PC-3 (cell line): ENCODE results near the gene ARHGEF28. TPM values are rescaled to one million over a fixed set of nuclear protein-coding genes. Genes with fewer than 3 reads are reported as not detected.

Experiments used
- ATAC-seq: fragments of 200-7000 bp; cut with Tn5 transposase; 2 replicates; pipeline ENCODE4 v1.9.1; 2020; ENCODE audit warnings: mild to moderate bottlenecking, moderate library complexity
- BruUV-seq: library from RNA; stranded (reverse); fragments of 400-500 nt; replicated peaks from 2 replicates; lab custom pipeline; 2021; lab: Mats Ljungman, UMichigan
- CTCF ChIA-PET: fragments of 300-600 bp; sonication (Branson Sonifier 250); formaldehyde crosslinking; loops from one replicate; lab custom pipeline; 2022; ENCODE audit warnings: antibody characterized with exemption; lab: Charles Lee
- POLR2A ChIA-PET: fragments of 300-600 bp; sonication (Branson Sonifier 250); formaldehyde crosslinking; loops from one replicate; lab custom pipeline; 2022; ENCODE audit warnings: antibody characterized with exemption; ENCODE audit not compliant: unreplicated experiment; lab: Charles Lee
- DNase-seq: peaks from one replicate; pipeline ENCODE4 v3.0.0-alpha.2; 2015
- H2AFZ ChIP-seq: fragments of 300-600 bp; sonication (generic); 2 replicates; pipeline ENCODE4 v1.6.0; 2016; ENCODE audit warnings: antibody characterized with exemption, low read length
- H3F3A ChIP-seq: fragments of 300-600 bp; sonication (generic); one replicate; pipeline ENCODE4 v1.6.0; 2017; ENCODE audit warnings: antibody characterized with exemption, low read length, control low read depth, mild to moderate bottlenecking; ENCODE audit not compliant: unreplicated experiment
- H3K27ac ChIP-seq: fragments of 300-600 bp; sonication (generic); 2 replicates; pipeline ENCODE4 v1.5.1; 2016; ENCODE audit warnings: mild to moderate bottlenecking, low read length
- H3K27me3 ChIP-seq: fragments of 300-600 bp; sonication (generic); 2 replicates; pipeline ENCODE4 v1.6.1; 2016; ENCODE audit warnings: low read length, mixed read lengths
- H3K36me3 ChIP-seq: fragments of 300-600 bp; sonication (generic); 2 replicates; pipeline ENCODE4 v1.6.1; 2016; ENCODE audit warnings: low read depth, mixed run types, low read length, mixed read lengths
- H3K4me1 ChIP-seq: fragments of 300-600 bp; sonication (generic); 2 replicates; pipeline ENCODE4 v1.5.1; 2016; ENCODE audit warnings: low read length; ENCODE audit not compliant: insufficient read depth
- H3K4me2 ChIP-seq: fragments of 300-600 bp; sonication (generic); 2 replicates; pipeline ENCODE4 v1.6.0; 2016; ENCODE audit warnings: low read length
- H3K4me3 ChIP-seq: fragments of 300-600 bp; sonication (generic); 2 replicates; pipeline ENCODE4 v1.5.1; 2016; ENCODE audit warnings: mild to moderate bottlenecking, low read length, mixed read lengths
- H3K79me2 ChIP-seq: fragments of 300-600 bp; sonication (generic); 2 replicates; pipeline ENCODE4 v1.6.1; 2017; ENCODE audit warnings: low read length, mixed read lengths
- H3K9ac ChIP-seq: fragments of 300-600 bp; sonication (generic); 2 replicates; pipeline ENCODE4 v1.6.0; 2016; ENCODE audit warnings: mild to moderate bottlenecking, low read length
- H3K9me2 ChIP-seq: fragments of 300-600 bp; sonication (generic); replicated peaks from 2 replicates; pipeline ENCODE4 v1.6.1; 2016; ENCODE audit warnings: mixed run types, low read length, mixed read lengths
- H3K9me3 ChIP-seq: fragments of 300-600 bp; sonication (generic); 2 replicates; pipeline ENCODE4 v1.6.1; 2016; ENCODE audit warnings: low read length, mixed read lengths
- H4K20me1 ChIP-seq: fragments of 300-600 bp; sonication (generic); 2 replicates; pipeline ENCODE4 v1.6.1; 2016; ENCODE audit warnings: low read length, mixed read lengths
- CTCF ChIP-seq: fragments of 300-600 bp; sonication (generic); conservative IDR thresholded peaks from 2 replicates; pipeline ENCODE4 v1.5.1; 2017; ENCODE audit warnings: antibody characterized with exemption, low read depth, mild to moderate bottlenecking, low read length
- EZH2 ChIP-seq: fragments of 300-600 bp; sonication (generic); IDR thresholded peaks from one replicate; pipeline ENCODE4 v1.6.1; 2017; ENCODE audit warnings: antibody characterized with exemption, mild to moderate bottlenecking, low read length; ENCODE audit not compliant: unreplicated experiment
- EZH2phosphoT487 ChIP-seq: fragments of 300-600 bp; sonication (generic); IDR thresholded peaks from 2 replicates; pipeline ENCODE4 v1.6.1; 2018; ENCODE audit warnings: mild to moderate bottlenecking, antibody characterized with exemption, low read length, borderline replicate concordance
- intact Hi-C: fragments of 100-400 bp; cut with micrococcal nuclease; formaldehyde crosslinking; loops from 2 replicates; pipeline ENCODE4 v1.9.0; 2023
- total RNA-seq: library from RNA; depleted of rRNA; stranded (reverse); fragments of >200 nt; gene quantifications from 2 replicates; pipeline ENCODE4 v1.2.3, GENCODE V29; 2014

Gene ARHGEF28
- total RNA-seq, 1 experiment from 2014 or later = 24.2 TPM

DNA sequence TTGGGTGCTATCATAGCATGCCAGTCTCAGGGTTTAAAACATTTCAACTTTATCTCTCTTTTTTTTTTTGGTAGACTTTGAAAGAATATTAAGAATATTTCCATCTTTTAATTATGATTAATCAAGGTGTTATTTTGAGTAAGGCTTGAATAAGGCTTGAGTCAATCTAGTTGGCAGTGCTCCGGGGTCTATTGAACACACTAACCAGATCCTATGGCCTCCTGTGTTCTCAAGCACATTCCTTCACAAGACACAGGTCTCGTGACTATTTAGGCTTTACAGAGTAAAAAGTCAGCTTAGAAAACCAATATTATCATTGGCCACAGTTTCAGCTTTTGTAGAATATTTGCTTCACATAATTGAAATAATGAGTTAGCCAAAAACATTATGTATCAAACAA lies 151.2 kb downstream of the ARHGEF28 start:
- Histone ChIP-seq H3K27ac (no peak overlapping the region), H3F3A (no peaks in the 10 kb centered on the region), H2AFZ (no peak overlapping the region), H3K9me3 (no peaks in the 10 kb centered on the region), H3K79me2 (no peaks in the 10 kb centered on the region), H3K9ac (no peak overlapping the region), H3K4me3 (no peak overlapping the region), H4K20me1 (no peaks in the 10 kb centered on the region), H3K27me3 (no peaks in the 10 kb centered on the region), H3K4me1 (0 out of 2 replicates have a peak, but pooled peaks cover 1% of the 10 kb centered on the region), H3K4me2 (no peak overlapping the region), H3K9me2 (no peaks in the 10 kb centered on the region), H3K36me3 (no peaks in the 10 kb centered on the region; the same call in 1 of the 2 replicates)
- intact Hi-C loops = loop anchor here (10.0 kb wide), 1 partner anchor 52 kb away; no protein-coding TSS in a partner anchor
- TF ChIP-seq CTCF (no peak), EZH2phosphoT487 (no peak), EZH2 (no peak)
- no TSS peak for BruUV-seq
- ATAC-seq (no peak), DNase-seq (no peak)
- CTCF ChIA-PET = no interaction called here
- POLR2A ChIA-PET = no interaction called here

DNA sequence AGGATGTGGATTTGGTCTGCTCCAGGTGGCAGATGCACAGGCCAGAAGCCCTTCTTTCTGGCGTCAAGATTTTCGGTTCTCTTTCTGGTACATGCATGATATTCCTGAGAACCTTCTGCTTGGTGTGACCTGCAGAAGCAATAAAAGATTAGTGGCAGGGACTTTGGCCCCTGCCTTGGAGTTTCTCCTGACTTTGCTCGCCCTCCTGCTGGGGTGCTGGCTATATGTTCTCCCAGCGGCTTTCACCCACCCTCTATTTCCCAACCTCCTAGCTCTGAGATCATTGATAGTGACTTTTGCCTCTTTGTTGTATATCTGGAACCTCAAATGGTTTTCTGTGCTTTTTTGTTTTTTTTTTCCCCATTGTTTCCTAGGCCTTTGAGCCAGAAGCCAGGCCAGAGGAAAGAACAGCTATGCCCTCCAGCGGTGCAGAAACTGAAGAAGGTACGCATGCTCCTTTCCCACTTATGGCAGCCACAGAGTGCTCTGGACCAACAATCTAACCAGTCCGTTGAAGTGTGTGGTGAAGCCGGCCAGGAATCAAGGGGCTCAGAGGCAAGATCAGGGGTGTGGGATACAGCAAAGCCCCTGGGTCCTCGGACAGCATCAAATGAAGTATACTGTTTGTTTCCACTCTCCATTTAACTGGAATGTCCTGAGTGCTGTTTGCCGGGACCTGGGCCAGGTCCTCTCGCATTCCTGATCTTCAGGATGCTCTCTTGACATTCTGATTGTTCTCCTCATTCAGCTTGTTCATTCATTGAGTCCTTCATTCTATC lies 154.5 kb downstream of the ARHGEF28 start:
- TF ChIP-seq CTCF (no peak), EZH2 (no peak), EZH2phosphoT487 (no peak)
- DNase-seq (no peak), ATAC-seq (no peak)
- ChIA-PET POLR2A (no interaction called here), CTCF (no interaction called here)
- Histone ChIP-seq H3K4me1 (no peaks in the 10 kb centered on the region), H3K27me3 (no peaks in the 10 kb centered on the region), H3K79me2 (no peaks in the 10 kb centered on the region), H2AFZ (no peak overlapping the region), H3K9me2 (no peaks in the 10 kb centered on the region), H3K9me3 (no peaks in the 10 kb centered on the region), H3K4me2 (no peak overlapping the region), H3K27ac (no peak overlapping the region), H4K20me1 (no peaks in the 10 kb centered on the region), H3F3A (no peaks in the 10 kb centered on the region), H3K36me3 (no peaks in the 10 kb centered on the region), H3K4me3 (no peak overlapping the region), H3K9ac (no peak overlapping the region)
- BruUV-seq = no TSS peak
- intact Hi-C loops = no loop called here

GRCh38 chr5:73781107-73781768 lies 155.2 kb downstream of the ARHGEF28 start:
- H3K9me3 ChIP-seq = no peaks in the 10 kb centered on the region
- intact Hi-C loops = no loop called here

More at GRCh38 chr5:73781107-73781768, 155.2 kb downstream of the ARHGEF28 start:
- H3K36me3 ChIP-seq = no peaks in the 10 kb centered on the region
- no peaks in the 10 kb centered on the region for H3K79me2 ChIP-seq
- H3K27ac ChIP-seq = no peak overlapping the region
- H4K20me1 ChIP-seq = no peaks in the 10 kb centered on the region
- TF ChIP-seq EZH2phosphoT487 = no peak
- no peak for TF ChIP-seq CTCF
- no peak for TF ChIP-seq EZH2
- ATAC-seq = no peak
- ChIA-PET CTCF (no interaction called here), POLR2A (no interaction called here)
- no peak overlapping the region for H3K4me2 ChIP-seq
- H2AFZ ChIP-seq = no peak overlapping the region
- BruUV-seq = no TSS peak
- no peaks in the 10 kb centered on the region for H3K9me2 ChIP-seq
- DNase-seq = no peak
- no peaks in the 10 kb centered on the region for H3K4me1 ChIP-seq
- H3K4me3 ChIP-seq = no peak overlapping the region
- H3K9ac ChIP-seq = no peak overlapping the region
- no peaks in the 10 kb centered on the region for H3F3A ChIP-seq
- no peaks in the 10 kb centered on the region for H3K27me3 ChIP-seq
